CD8-positive, alpha-beta memory T cell (primary cell): Measurements from ENCODE around the gene SAE1. TPM values are rescaled to one million over a fixed set of nuclear protein-coding genes. Genes with fewer than 3 reads are reported as not detected.

Experiments used
- CTCF ChIA-PET: fragments of 350-600 bp; sonication (Branson Sonifier 250); formaldehyde crosslinking; loops from one replicate; lab custom pipeline; 2021; ENCODE audit warnings: antibody characterized with exemption; lab: Charles Lee
- POLR2A ChIA-PET: fragments of 350-600 bp; sonication (Branson Sonifier 250); formaldehyde crosslinking; loops from one replicate; lab custom pipeline; 2021; ENCODE audit warnings: antibody characterized with exemption; lab: Charles Lee
- DNase-seq, 5 donors: peaks; one replicate each; pipeline versions ENCODE4 v3.0.0 to v3.0.0-alpha.2; 2020 to 2022; ENCODE audit warnings: mixed read lengths in 1 of 5
- H3K27ac ChIP-seq: one replicate; pipeline ENCODE4 v1.7.0; 2013; ENCODE audit warnings: low read depth, mild to moderate bottlenecking, low read length, moderate library complexity
- H3K27me3 ChIP-seq: 2 replicates; pipeline ENCODE4 v1.7.0; 2013; ENCODE audit warnings: low read length, mild to moderate bottlenecking; ENCODE audit not compliant: insufficient read depth, poor library complexity, severe bottlenecking
- H3K36me3 ChIP-seq: 2 replicates; pipeline ENCODE4 v1.7.0; 2013; ENCODE audit warnings: mild to moderate bottlenecking, low read length, moderate library complexity; ENCODE audit not compliant: insufficient read depth
- H3K4me1 ChIP-seq: 2 replicates; pipeline ENCODE4 v1.7.0; 2013; ENCODE audit warnings: mild to moderate bottlenecking, low read length, moderate library complexity; ENCODE audit not compliant: insufficient read depth
- H3K4me3 ChIP-seq: 2 replicates; pipeline ENCODE4 v1.7.0; 2013; ENCODE audit warnings: mild to moderate bottlenecking, low read length
- H3K9me3 ChIP-seq: 2 replicates; pipeline ENCODE4 v1.7.0; 2013; ENCODE audit warnings: mild to moderate bottlenecking, low read length
- H3K27ac Mint-ChIP-seq, 8 donors: one replicate each; pipeline ENCODE4 v1.8.0; 2020 to 2021; ENCODE audit warnings: mixed read lengths in 8 of 8, mild to moderate bottlenecking in 6 of 8, inconsistent platforms in 3 of 8, moderate library complexity in 3 of 8
- H3K27me3 Mint-ChIP-seq, 2 donors: one replicate each; pipeline ENCODE4 v1.8.0; 2020 to 2021; ENCODE audit warnings: mixed read lengths in 2 of 2, mild to moderate bottlenecking in 1 of 2, moderate library complexity in 1 of 2
- H3K36me3 Mint-ChIP-seq, 3 donors: one replicate each; pipeline ENCODE4 v1.8.0; 2020 to 2021; ENCODE audit warnings: mixed read lengths in 3 of 3, inconsistent platforms in 1 of 3, mild to moderate bottlenecking in 1 of 3
- H3K4me1 Mint-ChIP-seq, 3 donors: one replicate each; pipeline ENCODE4 v1.8.0; 2020 to 2021; ENCODE audit warnings: mixed read lengths in 3 of 3, inconsistent platforms in 1 of 3, mild to moderate bottlenecking in 1 of 3
- H3K4me3 Mint-ChIP-seq, 7 donors: one replicate each; pipeline ENCODE4 v1.8.0; 2020 to 2021; ENCODE audit warnings: mixed read lengths in 7 of 7, mild to moderate bottlenecking in 6 of 7, moderate library complexity in 4 of 7, inconsistent platforms in 2 of 7
- H3K9me3 Mint-ChIP-seq, 5 donors: one replicate each; pipeline ENCODE4 v1.8.0; 2020 to 2022; ENCODE audit warnings: mixed read lengths in 5 of 5, mild to moderate bottlenecking in 3 of 5, moderate library complexity in 2 of 5, inconsistent platforms in 1 of 5
- polyA plus RNA-seq: library from polyadenylated mRNA; unstranded; fragments of 300-500 nt; fragmentation: Illumina TruSeq; gene quantifications from one replicate; pipeline ENCODE4 v1.2.3, GENCODE V29; 2021
- total RNA-seq, 2 experiments: library from RNA; stranded (reverse); gene quantifications; one replicate each; pipeline ENCODE4 v1.2.3, GENCODE V29; 2021

Gene SAE1
- total and polyA plus RNA-seq, 3 experiments from 2014 or later: 107 to 172 (median 167) TPM

DNA sequence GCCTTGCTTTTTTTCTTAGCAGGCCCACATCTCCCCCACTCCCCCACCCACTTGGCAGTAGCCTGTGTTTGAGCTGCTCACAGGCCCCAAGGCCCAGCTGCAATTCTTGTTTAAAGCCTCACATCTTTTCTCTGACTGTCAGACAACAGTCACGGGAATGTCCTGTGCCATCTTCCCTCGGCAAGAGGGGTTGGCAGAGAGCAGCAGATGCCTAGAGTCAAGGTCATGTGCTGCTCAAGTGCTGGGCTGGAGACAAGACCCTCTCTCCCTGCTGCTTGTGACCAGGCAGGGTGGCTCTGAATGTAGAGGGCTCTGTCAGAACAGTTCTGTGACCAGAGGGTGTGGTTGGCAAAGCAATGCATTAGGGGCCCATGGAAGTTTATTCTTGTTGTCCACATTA is 53.0 kb downstream of the SAE1 start:
- Histone ChIP-seq H3K27me3 (no peaks in the 10 kb centered on the region), H3K27ac (no peak overlapping the region), H3K36me3 (no peaks in the 10 kb centered on the region), H3K4me3 (no peak overlapping the region), H3K4me1 (peaks cover 88% of the 10 kb centered on the region), H3K9me3 (no peaks in the 10 kb centered on the region)
- H3K9me3 Mint-ChIP-seq: no peaks in the 10 kb centered on the region
- H3K36me3 Mint-ChIP-seq: peaks cover 0 to 26% (median 10%) of the 10 kb centered on the region in 3 donors
- no peak for DNase-seq
- ChIA-PET CTCF (interaction anchor here (1.8 kb wide), 1 partner anchor 60 kb away, joined by 5 read pairs; no protein-coding TSS in a partner anchor), POLR2A (no interaction called here)
- H3K27me3 Mint-ChIP-seq: peaks cover 0 to 3% of the 10 kb centered on the region in 2 donors
- H3K4me3 Mint-ChIP-seq: peak overlapping the region in 3 of 7 donors; percentile 8 to 63 (median 50)
- H3K27ac Mint-ChIP-seq: peak overlapping the region in 7 of 8 donors; percentile 24 to 92 (median 72)
- peaks cover 54 to 80% (median 71%) of the 10 kb centered on the region in 3 donors for H3K4me1 Mint-ChIP-seq

DNA sequence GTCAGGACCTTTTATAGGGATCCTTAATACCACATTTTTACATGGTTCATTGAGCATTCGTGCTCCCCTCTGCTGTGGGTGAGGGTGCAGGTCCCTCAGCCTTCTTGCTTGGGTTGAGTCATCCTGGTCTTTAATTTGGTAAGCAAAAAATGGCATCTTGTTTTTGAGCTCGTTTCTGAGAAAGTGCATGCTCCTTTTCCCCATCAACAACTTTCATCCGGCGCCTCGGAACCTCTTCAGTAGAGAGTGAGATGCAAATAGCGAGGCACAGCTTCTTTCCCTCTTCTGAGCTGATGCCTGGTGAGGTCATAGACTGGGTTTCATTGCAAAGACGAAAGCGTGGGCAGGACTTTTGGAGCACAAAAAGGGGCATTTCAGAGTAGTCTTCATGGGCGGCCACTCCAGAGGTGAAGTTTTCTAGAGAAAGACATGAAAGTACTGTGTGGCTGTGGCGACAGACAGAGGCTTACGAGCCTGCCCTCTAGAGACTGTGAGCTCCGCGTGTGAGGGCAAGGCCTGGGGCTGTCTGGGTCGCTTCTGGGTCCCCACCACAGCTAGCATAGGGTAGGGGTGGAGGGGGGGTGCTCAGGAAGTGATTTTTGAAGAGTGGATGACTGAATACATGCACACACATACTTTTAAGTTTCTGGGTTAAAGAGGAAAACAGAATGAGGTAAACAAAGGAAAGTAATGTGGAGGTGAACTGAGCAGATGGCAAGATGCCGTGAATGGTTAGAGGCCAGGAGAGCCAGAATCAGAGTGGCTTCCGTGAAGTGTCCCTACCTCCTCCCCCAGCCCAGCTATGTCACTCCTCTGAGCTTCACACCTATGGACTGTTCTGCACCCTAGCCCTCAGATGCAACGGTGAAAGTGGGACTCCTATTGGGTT is 56.1 kb downstream of the SAE1 start:
- Histone ChIP-seq H3K4me3 (peak overlapping the region; percentile 2), H3K9me3 (no peaks in the 10 kb centered on the region), H3K36me3 (no peaks in the 10 kb centered on the region), H3K27me3 (no peaks in the 10 kb centered on the region), H3K4me1 (peaks cover 99% of the 10 kb centered on the region), H3K27ac (peak overlapping the region; percentile 39)
- CTCF ChIA-PET: interaction anchor here (0.7 to 3.4 kb wide), 24 partner anchors 9 to 162 kb away, joined by 3 to 47 read pairs (median 4); partner anchors contain the start of genes DHX34, SAE1 and ZC3H4
- POLR2A ChIA-PET: interaction anchor here (0.9 to 4.6 kb wide), 11 partner anchors 10 to 73 kb away, joined by 3 to 29 read pairs (median 7); partner anchors contain the start of genes CCDC9 and ZC3H4
- peaks cover 0 to 3% of the 10 kb centered on the region in 2 donors for H3K27me3 Mint-ChIP-seq
- H3K4me1 Mint-ChIP-seq: peaks cover 63 to 87% (median 76%) of the 10 kb centered on the region in 3 donors
- H3K9me3 Mint-ChIP-seq: no peaks in the 10 kb centered on the region
- peaks cover 0 to 16% (median 9%) of the 10 kb centered on the region in 3 donors for H3K36me3 Mint-ChIP-seq
- peak overlapping the region; percentile 25 to 90 (median 78) for H3K4me3 Mint-ChIP-seq
- peak overlapping the region; percentile 89 to 99 (median 96) for H3K27ac Mint-ChIP-seq
- DNase-seq: peak; percentile 55 to 92 (median 78)

GRCh38 chr19:47187335-47187655 is 56.7 kb downstream of the SAE1 start:
- CTCF ChIA-PET: interaction anchor here (1.1 to 3.4 kb wide), 17 partner anchors 9 to 162 kb away, joined by 3 to 47 read pairs (median 6); partner anchors contain the start of genes DHX34 and SAE1
- Mint-ChIP-seq H3K9me3 (no peaks in the 10 kb centered on the region), H3K4me1 (peaks cover 59 to 81% (median 71%) of the 10 kb centered on the region in 3 donors), H3K27ac (peak overlapping the region; percentile 89 to 99 (median 96)), H3K36me3 (peaks cover 0 to 12% (median 6%) of the 10 kb centered on the region in 3 donors), H3K4me3 (peak overlapping the region; percentile 20 to 86 (median 78)), H3K27me3 (peaks cover 0 to 2% of the 10 kb centered on the region in 2 donors)
- no peaks in the 10 kb centered on the region for H3K36me3 ChIP-seq
- H3K4me3 ChIP-seq: peak overlapping the region; percentile 2
- peak overlapping the region; percentile 39 for H3K27ac ChIP-seq
- no peak for DNase-seq
- peaks cover 94% of the 10 kb centered on the region for H3K4me1 ChIP-seq
- no peaks in the 10 kb centered on the region for H3K9me3 ChIP-seq
- POLR2A ChIA-PET: interaction anchor here (1.2 to 4.6 kb wide), 8 partner anchors 24 to 74 kb away, joined by 3 to 29 read pairs (median 10); partner anchors contain the start of genes CCDC9 and ZC3H4
- H3K27me3 ChIP-seq: no peaks in the 10 kb centered on the region

- Mint-ChIP-seq H3K36me3 (peaks cover 0 to 9% (median 4%) of the 10 kb centered on the region in 3 donors), H3K27ac (peak overlapping the region in 7 of 8 donors; percentile 70 to 99 (median 95)), H3K27me3 (no peaks in the 10 kb centered on the region), H3K4me3 (peak overlapping the region in 3 of 7 donors; percentile 10 to 44 (median 28)), H3K4me1 (peaks cover 55 to 76% (median 66%) of the 10 kb centered on the region in 3 donors), H3K9me3 (no peaks in the 10 kb centered on the region)
- CTCF ChIA-PET: interaction anchor here (1.2 to 3.4 kb wide), 11 partner anchors 10 to 108 kb away, joined by 3 to 47 read pairs (median 9); no protein-coding TSS in a partner anchor
- no peaks in the 10 kb centered on the region for H3K27me3 ChIP-seq
- H3K9me3 ChIP-seq: no peaks in the 10 kb centered on the region
- no peak overlapping the region for H3K27ac ChIP-seq
- POLR2A ChIA-PET: interaction anchor here (0.6 to 4.6 kb wide), 7 partner anchors 29 to 325 kb away, joined by 3 to 29 read pairs (median 11); partner anchors contain the start of genes CCDC9 and ZC3H4
- H3K4me1 ChIP-seq: peaks cover 89% of the 10 kb centered on the region
- DNase-seq: no peak
- H3K4me3 ChIP-seq: no peak overlapping the region
- H3K36me3 ChIP-seq: no peaks in the 10 kb centered on the region
These were observed 57.2 kb downstream of the SAE1 start for GRCh38 chr19:47187797-47188196.

DNA sequence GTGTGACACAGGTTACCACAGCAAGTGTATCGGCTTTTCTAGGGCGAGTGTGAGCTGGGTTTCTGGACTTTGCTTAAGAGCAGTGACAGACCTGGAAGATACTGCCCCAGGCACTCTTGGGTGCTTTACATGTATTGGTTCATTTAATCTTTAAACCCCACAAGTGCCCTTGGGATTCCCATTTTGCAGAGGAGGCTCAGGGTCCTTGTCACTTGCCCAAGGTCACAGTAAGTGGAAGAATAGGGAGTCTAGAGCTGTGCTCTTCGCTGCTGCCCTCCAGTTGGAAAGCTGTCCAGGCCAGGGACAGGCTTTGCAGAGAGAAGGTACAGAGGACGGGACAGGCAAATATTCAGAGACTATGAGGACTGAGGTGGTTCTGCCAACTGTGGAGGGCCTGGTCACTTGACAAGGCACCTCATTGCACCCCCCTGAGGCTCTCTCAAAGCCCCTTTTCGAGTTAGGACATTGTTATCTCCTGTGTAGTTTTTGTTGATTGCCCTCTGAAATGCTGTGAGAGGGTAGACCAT is 57.9 kb downstream of the SAE1 start:
- H3K27me3 Mint-ChIP-seq: no peaks in the 10 kb centered on the region

DNA sequence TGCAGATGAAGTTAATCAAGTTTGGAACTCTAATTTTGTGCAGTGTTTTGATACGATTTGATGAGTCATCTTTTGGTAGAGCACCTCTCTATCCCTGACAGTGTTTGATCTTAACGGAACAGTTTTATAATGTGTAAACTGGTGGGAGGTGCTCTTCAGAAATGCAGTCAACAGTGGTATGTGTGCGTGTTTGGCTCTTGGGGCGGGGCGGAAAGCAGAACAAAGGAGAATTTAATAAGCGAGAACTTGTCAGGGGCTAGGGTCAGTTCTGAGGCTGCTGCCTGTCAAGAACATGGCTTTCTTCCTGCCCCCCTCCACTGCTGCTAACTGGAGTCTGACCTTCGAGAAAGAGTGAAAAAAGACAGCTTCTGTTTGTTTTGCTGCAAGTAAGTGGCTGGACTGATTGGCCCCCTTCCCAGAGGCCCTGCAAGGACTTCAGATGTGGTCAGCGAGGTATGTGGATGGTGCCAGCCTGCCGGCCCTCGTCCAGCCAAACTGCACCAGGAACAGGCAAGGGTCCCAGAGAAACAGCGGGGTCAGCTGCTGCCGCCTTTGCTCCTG is 59.6 kb downstream of the SAE1 start:
- Histone ChIP-seq H3K27ac (no peak overlapping the region), H3K36me3 (no peaks in the 10 kb centered on the region), H3K27me3 (no peaks in the 10 kb centered on the region), H3K4me1 (peaks cover 72% of the 10 kb centered on the region), H3K4me3 (no peak overlapping the region), H3K9me3 (no peaks in the 10 kb centered on the region)
- ChIA-PET CTCF (interaction anchor here (1.1 to 2.2 kb wide), 3 partner anchors 12 to 54 kb away, joined by 3 to 13 read pairs (median 3); no protein-coding TSS in a partner anchor), POLR2A (interaction anchor here (1.1 kb wide), 1 partner anchor 36 kb away, joined by 3 read pairs; no protein-coding TSS in a partner anchor)
- H3K27ac Mint-ChIP-seq: peak overlapping the region; percentile 48 to 91 (median 70)
- no peaks in the 10 kb centered on the region for H3K27me3 Mint-ChIP-seq
- DNase-seq: peak in 3 of 5 donors; percentile 39 to 67 (median 67)
- no peaks in the 10 kb centered on the region for H3K9me3 Mint-ChIP-seq
- H3K36me3 Mint-ChIP-seq: peaks cover 0 to 6% (median 4%) of the 10 kb centered on the region in 3 donors
- H3K4me3 Mint-ChIP-seq: peak overlapping the region; percentile 2 to 55 (median 33)
- H3K4me1 Mint-ChIP-seq: peaks cover 41 to 69% (median 55%) of the 10 kb centered on the region in 3 donors

More for the DNA sequence above, 57.9 kb downstream of the SAE1 start:
- POLR2A ChIA-PET: interaction anchor here (0.6 to 4.6 kb wide), 3 partner anchors 30 to 326 kb away, joined by 3 to 29 read pairs (median 6); no protein-coding TSS in a partner anchor
- Histone ChIP-seq H3K4me1 (peaks cover 81% of the 10 kb centered on the region), H3K27me3 (no peaks in the 10 kb centered on the region), H3K36me3 (no peaks in the 10 kb centered on the region), H3K9me3 (no peaks in the 10 kb centered on the region), H3K27ac (no peak overlapping the region), H3K4me3 (no peak overlapping the region)
- no peak for DNase-seq
- peaks cover 0 to 7% (median 4%) of the 10 kb centered on the region in 3 donors for H3K36me3 Mint-ChIP-seq
- CTCF ChIA-PET: interaction anchor here (1.2 to 3.4 kb wide), 7 partner anchors 11 to 59 kb away, joined by 3 to 36 read pairs (median 18); no protein-coding TSS in a partner anchor
- H3K4me3 Mint-ChIP-seq: peak overlapping the region in 4 of 7 donors; percentile 3 to 66 (median 37)
- peaks cover 50 to 70% (median 60%) of the 10 kb centered on the region in 3 donors for H3K4me1 Mint-ChIP-seq
- peak overlapping the region; percentile 22 to 99 (median 80) for H3K27ac Mint-ChIP-seq
- H3K9me3 Mint-ChIP-seq: no peaks in the 10 kb centered on the region

GRCh38 chr19:47195434-47195833 is 64.8 kb downstream of the SAE1 start:
- Histone ChIP-seq H3K27ac (no peak overlapping the region), H3K36me3 (peaks cover 5% of the 10 kb centered on the region), H3K4me1 (peaks cover 20% of the 10 kb centered on the region), H3K9me3 (no peaks in the 10 kb centered on the region), H3K27me3 (no peaks in the 10 kb centered on the region), H3K4me3 (no peak overlapping the region)
- Mint-ChIP-seq H3K9me3 (no peaks in the 10 kb centered on the region), H3K4me3 (no peak overlapping the region), H3K27ac (peak overlapping the region in 2 of 8 donors; percentile 8 to 83), H3K27me3 (no peaks in the 10 kb centered on the region), H3K36me3 (peaks cover 0 to 36% (median 10%) of the 10 kb centered on the region in 3 donors), H3K4me1 (peaks cover 10 to 26% (median 15%) of the 10 kb centered on the region in 3 donors)
- ChIA-PET POLR2A (no interaction called here), CTCF (no interaction called here)
- DNase-seq: no peak
